Measurements from ENCODE around the gene HSP90AA1. TPM values are rescaled to one million over a fixed set of nuclear protein-coding genes. Genes with fewer than 3 reads are reported as not detected.

The HSP90AA1 gene
- total RNA-seq, 1 experiment from 2014 or later: 842 TPM

DNA sequence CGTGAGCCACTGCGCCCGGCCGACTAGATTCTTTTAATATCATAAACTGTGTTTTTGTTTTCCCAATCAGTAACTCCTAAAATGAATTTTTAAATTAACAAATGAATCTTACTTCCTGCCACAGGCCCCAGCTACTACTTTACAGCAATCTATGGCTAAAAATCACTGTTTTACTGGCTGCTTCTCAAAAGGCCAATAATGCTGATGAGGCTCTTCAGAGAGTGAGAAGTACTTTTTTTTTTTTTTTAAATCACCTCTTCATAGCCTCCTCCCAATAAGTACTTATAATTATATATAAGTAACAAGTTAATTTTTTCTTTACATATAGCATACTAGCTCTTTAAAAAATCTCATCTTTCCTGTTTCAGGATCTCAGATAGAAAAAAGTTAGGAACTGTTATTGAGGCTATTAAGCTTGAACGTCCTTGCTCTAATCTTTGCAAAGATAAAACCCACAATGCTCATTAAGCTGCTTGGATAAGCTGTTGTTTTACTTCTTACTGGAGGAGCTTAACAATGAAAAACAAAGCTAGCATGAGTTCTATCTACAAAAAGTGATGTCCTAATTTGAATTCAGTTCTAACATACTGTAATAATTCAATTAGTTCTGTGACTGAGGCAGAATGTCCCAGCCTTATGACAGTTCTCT lies 40.1 kb upstream of the HSP90AA1 start:
- TF ChIP-seq HMGA2 (CRISPR knock-in tag; IDR thresholded peaks at IDR 0.05) (no peak), ZNF121 (CRISPR knock-in tag; IDR thresholded peaks at IDR 0.05) (no peak), ZNF263 (CRISPR knock-in tag; IDR thresholded peaks at IDR 0.05; ENCODE audit: low read depth) (no peak), CBFB (CRISPR knock-in tag; IDR thresholded peaks at IDR 0.05; ENCODE audit: low read depth) (no peak), ZBTB21 (CRISPR knock-in tag; IDR thresholded peaks at IDR 0.05; ENCODE audit: borderline replicate concordance) (no peak), SOX15 (CRISPR knock-in tag; IDR thresholded peaks at IDR 0.05) (no peak), ZNF671 (CRISPR knock-in tag; IDR thresholded peaks at IDR 0.05) (no peak), IRF2 (CRISPR knock-in tag; IDR thresholded peaks at IDR 0.05; ENCODE audit: borderline replicate concordance, low read depth) (no peak), ZNF138 (CRISPR knock-in tag; conservative IDR thresholded peaks at IDR 0.05) (no peak)
- TF ChIP-seq, protein P1, sequence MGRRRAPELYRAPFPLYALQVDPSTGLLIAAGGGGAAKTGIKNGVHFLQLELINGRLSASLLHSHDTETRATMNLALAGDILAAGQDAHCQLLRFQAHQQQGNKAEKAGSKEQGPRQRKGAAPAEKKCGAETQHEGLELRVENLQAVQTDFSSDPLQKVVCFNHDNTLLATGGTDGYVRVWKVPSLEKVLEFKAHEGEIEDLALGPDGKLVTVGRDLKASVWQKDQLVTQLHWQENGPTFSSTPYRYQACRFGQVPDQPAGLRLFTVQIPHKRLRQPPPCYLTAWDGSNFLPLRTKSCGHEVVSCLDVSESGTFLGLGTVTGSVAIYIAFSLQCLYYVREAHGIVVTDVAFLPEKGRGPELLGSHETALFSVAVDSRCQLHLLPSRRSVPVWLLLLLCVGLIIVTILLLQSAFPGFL (CRISPR knock-in tag; IDR thresholded peaks at IDR 0.05; ENCODE audit: borderline replicate concordance): no peak
- TF ChIP-seq, protein P2, sequence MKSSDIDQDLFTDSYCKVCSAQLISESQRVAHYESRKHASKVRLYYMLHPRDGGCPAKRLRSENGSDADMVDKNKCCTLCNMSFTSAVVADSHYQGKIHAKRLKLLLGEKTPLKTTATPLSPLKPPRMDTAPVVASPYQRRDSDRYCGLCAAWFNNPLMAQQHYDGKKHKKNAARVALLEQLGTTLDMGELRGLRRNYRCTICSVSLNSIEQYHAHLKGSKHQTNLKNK (CRISPR knock-in tag; IDR thresholded peaks at IDR 0.05): no peak
- TF ChIP-seq, protein P3, sequence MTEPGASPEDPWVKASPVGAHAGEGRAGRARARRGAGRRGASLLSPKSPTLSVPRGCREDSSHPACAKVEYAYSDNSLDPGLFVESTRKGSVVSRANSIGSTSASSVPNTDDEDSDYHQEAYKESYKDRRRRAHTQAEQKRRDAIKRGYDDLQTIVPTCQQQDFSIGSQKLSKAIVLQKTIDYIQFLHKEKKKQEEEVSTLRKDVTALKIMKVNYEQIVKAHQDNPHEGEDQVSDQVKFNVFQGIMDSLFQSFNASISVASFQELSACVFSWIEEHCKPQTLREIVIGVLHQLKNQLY (CRISPR knock-in tag; IDR thresholded peaks at IDR 0.05): no peak
- TF ChIP-seq, protein P4, sequence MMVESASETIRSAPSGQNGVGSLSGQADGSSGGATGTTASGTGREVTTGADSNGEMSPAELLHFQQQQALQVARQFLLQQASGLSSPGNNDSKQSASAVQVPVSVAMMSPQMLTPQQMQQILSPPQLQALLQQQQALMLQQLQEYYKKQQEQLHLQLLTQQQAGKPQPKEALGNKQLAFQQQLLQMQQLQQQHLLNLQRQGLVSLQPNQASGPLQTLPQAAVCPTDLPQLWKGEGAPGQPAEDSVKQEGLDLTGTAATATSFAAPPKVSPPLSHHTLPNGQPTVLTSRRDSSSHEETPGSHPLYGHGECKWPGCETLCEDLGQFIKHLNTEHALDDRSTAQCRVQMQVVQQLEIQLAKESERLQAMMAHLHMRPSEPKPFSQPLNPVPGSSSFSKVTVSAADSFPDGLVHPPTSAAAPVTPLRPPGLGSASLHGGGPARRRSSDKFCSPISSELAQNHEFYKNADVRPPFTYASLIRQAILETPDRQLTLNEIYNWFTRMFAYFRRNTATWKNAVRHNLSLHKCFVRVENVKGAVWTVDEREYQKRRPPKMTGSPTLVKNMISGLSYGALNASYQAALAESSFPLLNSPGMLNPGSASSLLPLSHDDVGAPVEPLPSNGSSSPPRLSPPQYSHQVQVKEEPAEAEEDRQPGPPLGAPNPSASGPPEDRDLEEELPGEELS (CRISPR knock-in tag; IDR thresholded peaks at IDR 0.05): no peak
- TF ChIP-seq, protein P5, sequence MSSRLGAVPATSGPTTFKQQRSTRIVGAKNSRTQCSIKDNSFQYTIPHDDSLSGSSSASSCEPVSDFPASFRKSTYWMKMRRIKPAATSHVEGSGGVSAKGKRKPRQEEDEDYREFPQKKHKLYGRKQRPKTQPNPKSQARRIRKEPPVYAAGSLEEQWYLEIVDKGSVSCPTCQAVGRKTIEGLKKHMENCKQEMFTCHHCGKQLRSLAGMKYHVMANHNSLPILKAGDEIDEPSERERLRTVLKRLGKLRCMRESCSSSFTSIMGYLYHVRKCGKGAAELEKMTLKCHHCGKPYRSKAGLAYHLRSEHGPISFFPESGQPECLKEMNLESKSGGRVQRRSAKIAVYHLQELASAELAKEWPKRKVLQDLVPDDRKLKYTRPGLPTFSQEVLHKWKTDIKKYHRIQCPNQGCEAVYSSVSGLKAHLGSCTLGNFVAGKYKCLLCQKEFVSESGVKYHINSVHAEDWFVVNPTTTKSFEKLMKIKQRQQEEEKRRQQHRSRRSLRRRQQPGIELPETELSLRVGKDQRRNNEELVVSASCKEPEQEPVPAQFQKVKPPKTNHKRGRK (CRISPR knock-in tag; IDR thresholded peaks at IDR 0.05; ENCODE audit: borderline replicate concordance): no peak
- TF ChIP-seq, protein P6, sequence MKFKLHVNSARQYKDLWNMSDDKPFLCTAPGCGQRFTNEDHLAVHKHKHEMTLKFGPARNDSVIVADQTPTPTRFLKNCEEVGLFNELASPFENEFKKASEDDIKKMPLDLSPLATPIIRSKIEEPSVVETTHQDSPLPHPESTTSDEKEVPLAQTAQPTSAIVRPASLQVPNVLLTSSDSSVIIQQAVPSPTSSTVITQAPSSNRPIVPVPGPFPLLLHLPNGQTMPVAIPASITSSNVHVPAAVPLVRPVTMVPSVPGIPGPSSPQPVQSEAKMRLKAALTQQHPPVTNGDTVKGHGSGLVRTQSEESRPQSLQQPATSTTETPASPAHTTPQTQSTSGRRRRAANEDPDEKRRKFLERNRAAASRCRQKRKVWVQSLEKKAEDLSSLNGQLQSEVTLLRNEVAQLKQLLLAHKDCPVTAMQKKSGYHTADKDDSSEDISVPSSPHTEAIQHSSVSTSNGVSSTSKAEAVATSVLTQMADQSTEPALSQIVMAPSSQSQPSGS (CRISPR knock-in tag; IDR thresholded peaks at IDR 0.05; ENCODE audit: borderline replicate concordance, low read depth): no peak
- TF ChIP-seq, protein P7, sequence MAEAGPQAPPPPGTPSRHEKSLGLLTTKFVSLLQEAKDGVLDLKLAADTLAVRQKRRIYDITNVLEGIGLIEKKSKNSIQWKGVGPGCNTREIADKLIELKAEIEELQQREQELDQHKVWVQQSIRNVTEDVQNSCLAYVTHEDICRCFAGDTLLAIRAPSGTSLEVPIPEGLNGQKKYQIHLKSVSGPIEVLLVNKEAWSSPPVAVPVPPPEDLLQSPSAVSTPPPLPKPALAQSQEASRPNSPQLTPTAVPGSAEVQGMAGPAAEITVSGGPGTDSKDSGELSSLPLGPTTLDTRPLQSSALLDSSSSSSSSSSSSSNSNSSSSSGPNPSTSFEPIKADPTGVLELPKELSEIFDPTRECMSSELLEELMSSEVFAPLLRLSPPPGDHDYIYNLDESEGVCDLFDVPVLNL (CRISPR knock-in tag; IDR thresholded peaks at IDR 0.05; ENCODE audit: borderline replicate concordance, low read depth): no peak
- H3K9me3 Mint-ChIP-seq: peaks cover 6% of the 10 kb centered on the region; the same call in 1 of the 2 replicates
- peak overlapping the region; percentile 23; the same call in 1 of the 2 replicates for H3K27ac Mint-ChIP-seq
- ChIA-PET POLR2A (no interaction called here), CTCF (interaction anchor here (0.7 kb wide), 1 partner anchor 33 kb away, joined by 3 read pairs; no protein-coding TSS in a partner anchor)
- no peak overlapping the region for H3K4me3 Mint-ChIP-seq
- no peaks in the 10 kb centered on the region for H3K27me3 Mint-ChIP-seq (ENCODE audit: low read depth)
- peaks cover 20% of the 10 kb centered on the region for H3K4me1 Mint-ChIP-seq
- no peak for DNase-seq (ENCODE audit: low spot score)
- ATAC-seq: no peak
- H3K36me3 Mint-ChIP-seq: 0 out of 2 replicates have a peak, but pooled peaks cover 2% of the 10 kb centered on the region
